Epithelial cell of proximal tubule (primary cell): ENCODE results near the gene MYH16. TPM values are rescaled to one million over a fixed set of nuclear protein-coding genes. Genes with fewer than 3 reads are reported as not detected.

Source experiments
- DNase-seq: peaks from one replicate; pipeline ENCODE4 v3.0.0-alpha.2; 2011; ENCODE audit warnings: low read depth
- H3K4me3 ChIP-seq: 2 replicates; pipeline ENCODE4 v1.5.1; 2011; ENCODE audit warnings: low read depth, mild to moderate bottlenecking, low read length
- total RNA-seq: library from RNA; depleted of rRNA; stranded (reverse); fragments of >200 nt; gene quantifications from 2 replicates; pipeline ENCODE4 v1.2.3, GENCODE V29; 2015
- TF ChIP-seq, protein P1 (sequence below): conservative IDR thresholded peaks from 2 replicates; pipeline ENCODE4 v1.5.1; 2012; ENCODE audit warnings: low read depth, mild to moderate bottlenecking, low read length

The MYH16 gene
- total RNA-seq, 1 donor from 2014 or later = 1.0 TPM

GRCh38 chr7:99252166-99252895 lies 20.3 kb upstream of the MYH16 start:
- no peak overlapping the region for H3K4me3 ChIP-seq
- no peak for DNase-seq
- TF ChIP-seq, protein P1, sequence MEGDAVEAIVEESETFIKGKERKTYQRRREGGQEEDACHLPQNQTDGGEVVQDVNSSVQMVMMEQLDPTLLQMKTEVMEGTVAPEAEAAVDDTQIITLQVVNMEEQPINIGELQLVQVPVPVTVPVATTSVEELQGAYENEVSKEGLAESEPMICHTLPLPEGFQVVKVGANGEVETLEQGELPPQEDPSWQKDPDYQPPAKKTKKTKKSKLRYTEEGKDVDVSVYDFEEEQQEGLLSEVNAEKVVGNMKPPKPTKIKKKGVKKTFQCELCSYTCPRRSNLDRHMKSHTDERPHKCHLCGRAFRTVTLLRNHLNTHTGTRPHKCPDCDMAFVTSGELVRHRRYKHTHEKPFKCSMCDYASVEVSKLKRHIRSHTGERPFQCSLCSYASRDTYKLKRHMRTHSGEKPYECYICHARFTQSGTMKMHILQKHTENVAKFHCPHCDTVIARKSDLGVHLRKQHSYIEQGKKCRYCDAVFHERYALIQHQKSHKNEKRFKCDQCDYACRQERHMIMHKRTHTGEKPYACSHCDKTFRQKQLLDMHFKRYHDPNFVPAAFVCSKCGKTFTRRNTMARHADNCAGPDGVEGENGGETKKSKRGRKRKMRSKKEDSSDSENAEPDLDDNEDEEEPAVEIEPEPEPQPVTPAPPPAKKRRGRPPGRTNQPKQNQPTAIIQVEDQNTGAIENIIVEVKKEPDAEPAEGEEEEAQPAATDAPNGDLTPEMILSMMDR = no peak

- no peak overlapping the region for H3K4me3 ChIP-seq
- DNase-seq = no peak
- TF ChIP-seq, protein P1 = no peak
Measured at GRCh38 chr7:99253369-99253768, 19.3 kb upstream of the MYH16 start.

DNA sequence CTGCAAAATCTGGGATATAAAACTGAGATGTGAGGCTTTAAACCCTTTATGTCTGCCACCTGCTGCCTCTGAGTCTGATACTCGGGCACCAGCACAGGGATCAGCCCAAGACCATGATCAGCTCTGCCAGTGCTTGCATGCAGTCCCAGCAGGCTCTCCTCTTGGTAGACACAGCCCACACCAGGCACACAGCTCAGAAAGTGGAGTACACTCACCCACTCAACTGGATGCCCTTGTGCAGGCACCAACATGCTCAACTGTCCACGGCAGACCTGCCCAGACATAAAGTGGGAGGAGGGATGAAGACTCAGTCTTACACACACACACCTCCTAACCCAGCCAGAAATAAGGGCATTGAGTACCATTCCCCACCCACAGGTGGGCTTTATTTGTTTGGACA lies 18.2 kb upstream of the MYH16 start:
- TF ChIP-seq, protein P1 = no peak
- DNase-seq = no peak
- no peak overlapping the region for H3K4me3 ChIP-seq

- DNase-seq = no peak
- TF ChIP-seq, protein P1 = no peak
- H3K4me3 ChIP-seq = no peak overlapping the region
Measured at GRCh38 chr7:99255463-99255862, 17.2 kb upstream of the MYH16 start.

- TF ChIP-seq, protein P1 = no peak
- no peak for DNase-seq
- H3K4me3 ChIP-seq = no peak overlapping the region
Measured at GRCh38 chr7:99257065-99257464, 15.6 kb upstream of the MYH16 start.

DNA sequence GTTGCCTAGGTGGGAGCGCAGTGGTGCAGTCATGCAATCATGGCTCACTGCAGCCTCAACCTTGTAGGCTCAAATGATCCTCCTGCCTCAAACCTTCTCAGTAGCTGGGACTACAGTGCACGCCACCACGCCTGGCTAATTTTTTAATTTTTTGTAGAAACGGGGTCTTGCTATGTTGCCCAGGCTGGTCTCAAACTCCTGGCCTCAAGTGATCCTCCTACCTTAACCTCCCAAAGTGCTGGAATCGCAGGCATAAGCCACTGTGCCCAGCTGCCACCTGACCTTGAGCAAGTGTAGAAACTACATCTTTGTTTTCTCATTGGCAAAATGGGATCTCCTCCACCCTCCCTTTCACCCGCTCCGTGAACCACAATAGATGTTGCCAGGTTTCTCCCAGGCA lies 15.0 kb upstream of the MYH16 start:
- TF ChIP-seq, protein P1 = no peak
- no peak for DNase-seq

DNA sequence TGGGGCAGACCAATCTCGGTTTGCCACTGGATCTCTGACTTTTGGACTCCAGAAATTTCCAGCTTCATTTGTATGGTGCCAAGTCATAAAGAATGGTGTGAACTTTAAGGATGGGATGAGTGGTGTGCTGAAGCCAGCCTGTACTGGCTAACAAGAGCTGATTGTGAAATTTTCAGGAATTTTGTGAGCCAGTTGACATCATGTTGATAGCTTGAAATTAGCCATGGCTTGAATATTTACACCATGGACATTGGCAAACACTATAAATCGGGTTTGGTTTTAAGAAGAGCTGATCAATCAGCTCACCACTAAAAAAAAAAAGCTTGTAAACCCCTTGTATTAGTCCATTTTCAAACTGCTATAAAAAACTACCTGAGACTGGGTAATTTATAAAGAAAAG lies 14.1 kb upstream of the MYH16 start:
- no peak for DNase-seq
- H3K4me3 ChIP-seq = no peak overlapping the region
- TF ChIP-seq, protein P1 = no peak

More for the DNA sequence above, 15.0 kb upstream of the MYH16 start:
- no peak overlapping the region for H3K4me3 ChIP-seq
